ENCODE measurements around the gene PLG.
"Not testable (repeated sequence)": the region's sequence is repeated elsewhere in the genome, so short reads cannot be mapped to it uniquely, and the experiment has no call there.

The PLG gene

GRCh38 chr6:160735523-160735922, 33.5 kb downstream of the PLG start:
- peaks cover 2% of the 10 kb centered on the region for H3K9me3 Mint-ChIP-seq
- H3K4me1 Mint-ChIP-seq, result no peaks in the 10 kb centered on the region
- no peak overlapping the region for H3K4me3 Mint-ChIP-seq
- H3K27me3 Mint-ChIP-seq (ENCODE audit: low read depth), result peaks cover 5% of the 10 kb centered on the region
- no peak overlapping the region for H3K27ac Mint-ChIP-seq
- H3K36me3 Mint-ChIP-seq (ENCODE audit: low read depth), result no peaks in the 10 kb centered on the region
- no peak for TF ChIP-seq CTCF (IDR thresholded peaks at IDR 0.05; ENCODE audit: unreplicated experiment in 3 of 3)

- Mint-ChIP-seq H3K4me3 (no peak overlapping the region), H3K27me3 (ENCODE audit: low read depth) (peaks cover 4% of the 10 kb centered on the region), H3K36me3 (ENCODE audit: low read depth) (no peaks in the 10 kb centered on the region), H3K4me1 (no peaks in the 10 kb centered on the region), H3K9me3 (peaks cover 14% of the 10 kb centered on the region), H3K27ac (no peak overlapping the region)
- no peak for TF ChIP-seq CTCF (IDR thresholded peaks at IDR 0.05; ENCODE audit: unreplicated experiment in 3 of 3)
Observed at GRCh38 chr6:160737934-160738333, 35.9 kb downstream of the PLG start.

GRCh38 chr6:160739955-160740354, 37.9 kb downstream of the PLG start:
- H3K27me3 Mint-ChIP-seq (ENCODE audit: low read depth), result peaks cover 3% of the 10 kb centered on the region
- no peaks in the 10 kb centered on the region for H3K36me3 Mint-ChIP-seq (ENCODE audit: low read depth)
- H3K9me3 Mint-ChIP-seq, result peaks cover 33% of the 10 kb centered on the region
- H3K27ac Mint-ChIP-seq, result no peak overlapping the region
- H3K4me3 Mint-ChIP-seq, result no peak overlapping the region
- no peaks in the 10 kb centered on the region for H3K4me1 Mint-ChIP-seq
- TF ChIP-seq CTCF (IDR thresholded peaks at IDR 0.05; ENCODE audit: unreplicated experiment in 3 of 3), result no peak

GRCh38 chr6:160741012-160741411, 39.0 kb downstream of the PLG start:
- H3K4me1 Mint-ChIP-seq; H3K27me3 Mint-ChIP-seq (ENCODE audit: low read depth); H3K27ac Mint-ChIP-seq; H3K36me3 Mint-ChIP-seq (ENCODE audit: low read depth); H3K4me3 Mint-ChIP-seq: not testable (repeated sequence)
- peaks cover 42% of the 10 kb centered on the region for H3K9me3 Mint-ChIP-seq

GRCh38 chr6:160742090-160742489, 40.0 kb downstream of the PLG start:
- Mint-ChIP-seq H3K27me3 (ENCODE audit: low read depth) (peaks cover 3% of the 10 kb centered on the region), H3K36me3 (ENCODE audit: low read depth) (no peaks in the 10 kb centered on the region), H3K9me3 (peaks cover 49% of the 10 kb centered on the region), H3K4me3 (no peak overlapping the region), H3K4me1 (no peaks in the 10 kb centered on the region), H3K27ac (no peak overlapping the region)
- TF ChIP-seq CTCF (IDR thresholded peaks at IDR 0.05; ENCODE audit: unreplicated experiment in 3 of 3), result no peak

- peaks cover 17% of the 10 kb centered on the region for H3K9me3 Mint-ChIP-seq
- peaks cover 16% of the 10 kb centered on the region for H3K4me1 Mint-ChIP-seq
- TF ChIP-seq CTCF (IDR thresholded peaks at IDR 0.05; ENCODE audit: unreplicated experiment in 3 of 3), result peak in 1 of 3 experiments; percentile 21
Observed at GRCh38 chr6:160750276-160750689, 48.2 kb downstream of the PLG start.

GRCh38 chr6:160753211-160753610, 51.2 kb downstream of the PLG start:
- not testable (repeated sequence) for H3K27ac Mint-ChIP-seq, H3K4me3 Mint-ChIP-seq
- peaks cover 16% of the 10 kb centered on the region for H3K4me1 Mint-ChIP-seq

More at GRCh38 chr6:160750276-160750689, 48.2 kb downstream of the PLG start:
- Mint-ChIP-seq H3K36me3 (ENCODE audit: low read depth) (no peaks in the 10 kb centered on the region), H3K27ac (no peak overlapping the region), H3K27me3 (ENCODE audit: low read depth) (peaks cover 7% of the 10 kb centered on the region), H3K4me3 (no peak overlapping the region)

More at GRCh38 chr6:160753211-160753610, 51.2 kb downstream of the PLG start:
- H3K27me3 Mint-ChIP-seq (ENCODE audit: low read depth); H3K36me3 Mint-ChIP-seq (ENCODE audit: low read depth); H3K9me3 Mint-ChIP-seq: not testable (repeated sequence)
